Left renal pelvis (tissue), 4 donors: ENCODE results near the gene VWA3B. TPM values are rescaled to one million over a fixed set of nuclear protein-coding genes. Genes with fewer than 3 reads are reported as not detected.
"Not testable (repeated sequence)": the region's sequence is repeated elsewhere in the genome, so short reads cannot be mapped to it uniquely, and the experiment has no call there.

Experiments used
- DNase-seq, 4 donors: peaks; one replicate each; pipeline ENCODE4 v3.0.0-alpha.2; 2013; ENCODE audit warnings: low read depth in 4 of 4, low spot score in 3 of 4
- polyA plus RNA-seq, 4 donors: library from polyadenylated mRNA; unstranded; fragments of 120-200 nt; gene quantifications; one replicate each; pipeline ENCODE4 v1.2.1, GENCODE V29; 2013; ENCODE audit not compliant: insufficient read length in 4 of 4

VWA3B gene
- polyA plus RNA-seq: under 1 TPM; 0.26 to 0.94 (median 0.70) TPM

- DNase-seq: peak in 3 of 4 donors; percentile 33 to 51 (median 50)
Observed at GRCh38 chr2:98086491-98087446, at the start of gene VWA3B. VWA3B (plus strand) TSS chr2:98087167; CDS start chr2:98093093, 5,926 bp downstream.

- DNase-seq: no peak
Observed at GRCh38 chr2:98037206-98037605, 49.8 kb upstream of the VWA3B start.

GRCh38 chr2:98037666-98038336 lies 49.2 kb upstream of the VWA3B start:
- no peak for DNase-seq

- DNase-seq: no peak
Observed at GRCh38 chr2:98039085-98039756, 47.7 kb upstream of the VWA3B start.

- DNase-seq: no peak
Observed at GRCh38 chr2:98040331-98040939, 46.5 kb upstream of the VWA3B start.

GRCh38 chr2:98043101-98043500 lies 43.9 kb upstream of the VWA3B start:
- no peak for DNase-seq

GRCh38 chr2:98044730-98045129 lies 42.2 kb upstream of the VWA3B start:
- not testable (repeated sequence) for DNase-seq

GRCh38 chr2:98050070-98050469 lies 36.9 kb upstream of the VWA3B start:
- DNase-seq: no peak

- no peak for DNase-seq
Observed at GRCh38 chr2:98058191-98058975, 28.6 kb upstream of the VWA3B start.

GRCh38 chr2:98060277-98060676 lies 26.7 kb upstream of the VWA3B start:
- no peak for DNase-seq

GRCh38 chr2:98063291-98063854 lies 23.6 kb upstream of the VWA3B start:
- no peak for DNase-seq

- DNase-seq: no peak
Observed at GRCh38 chr2:98065808-98066207, 21.2 kb upstream of the VWA3B start.

GRCh38 chr2:98067160-98067559 lies 19.8 kb upstream of the VWA3B start:
- no peak for DNase-seq

GRCh38 chr2:98070081-98070480 lies 16.9 kb upstream of the VWA3B start:
- no peak for DNase-seq

- no peak for DNase-seq
Observed at GRCh38 chr2:98072442-98072841, 14.5 kb upstream of the VWA3B start.

GRCh38 chr2:98078701-98079100 lies 8.3 kb upstream of the VWA3B start:
- DNase-seq: no peak

GRCh38 chr2:98084151-98084868 lies 2.7 kb upstream of the VWA3B start:
- no peak for DNase-seq

GRCh38 chr2:98084869-98085238 lies 2.1 kb upstream of the VWA3B start:
- no peak for DNase-seq

GRCh38 chr2:98085649-98086048 lies 1.3 kb upstream of the VWA3B start:
- no peak for DNase-seq
